ENCODE data around the gene ADAMTSL4. TPM values are rescaled to one million over a fixed set of nuclear protein-coding genes. Genes with fewer than 3 reads are reported as not detected.
A peak's percentile ranks its signal among the peaks of the same experiment; 100 is the strongest.
"Not testable (repeated sequence)": the region's sequence is repeated elsewhere in the genome, so short reads cannot be mapped to it uniquely, and the experiment has no call there.

Gene ADAMTSL4
- total and polyA plus RNA-seq, 2 donors (not counting 1 experiment from before 2014, with no cell fraction given), result 7.3 to 13.0 TPM

- Histone ChIP-seq H3K9me3 (ENCODE audit: control insufficient read depth, insufficient read depth, low read depth, low read length) (no peaks in the 10 kb centered on the region), H3K27me3 (ENCODE audit: control insufficient read depth, insufficient read depth, low read length) (no peaks in the 10 kb centered on the region), H3K4me3 (replicated peaks in 1 of 4; ENCODE audit: control extremely low read depth in 1 of 4, insufficient read depth in 1 of 4, low read depth in 3 of 4, low read length in 4 of 4) (no peak overlapping the region), H3K27ac (ENCODE audit: insufficient read depth, low read length) (no peak overlapping the region), H3K36me3 (ENCODE audit: control insufficient read depth, insufficient read depth, low read length) (no peaks in the 10 kb centered on the region), H2AFZ (ENCODE audit: low read length) (no peak overlapping the region), H4K20me1 (ENCODE audit: control insufficient read depth, extremely low read depth, insufficient read depth, low read length) (no peaks in the 10 kb centered on the region), H3K79me2 (ENCODE audit: control insufficient read depth, insufficient read depth, low read length) (no peaks in the 10 kb centered on the region), H3K4me1 (ENCODE audit: control insufficient read depth, extremely low read depth, insufficient read depth, low read length) (peaks cover 9% of the 10 kb centered on the region), H3K9ac (ENCODE audit: insufficient read depth, low read length) (no peak overlapping the region), H3K4me2 (ENCODE audit: extremely low read depth, insufficient read depth, low read length) (no peak overlapping the region)
- TF ChIP-seq CTCF (conservative IDR thresholded peaks at IDR 0.05 in 1 of 2, IDR thresholded peaks at IDR 0.05 in 1 of 2; ENCODE audit: low read depth in 1 of 2, low read length in 2 of 2), result no peak
- no peak for TF ChIP-seq EZH2 (IDR thresholded peaks at IDR 0.05; ENCODE audit: low read length, missing control alignments)
- DNase-seq (ENCODE audit: low read depth in 2 of 2), result no peak
Observed at GRCh38 chr1:150601540-150601939, 52.3 kb downstream of the ADAMTSL4 start.

GRCh38 chr1:150602372-150602771 is 53.2 kb downstream of the ADAMTSL4 start:
- not testable (repeated sequence) for H3K36me3 ChIP-seq (ENCODE audit: control insufficient read depth, insufficient read depth, low read length); H3K9ac ChIP-seq (ENCODE audit: insufficient read depth, low read length); H2AFZ ChIP-seq (ENCODE audit: low read length); H3K4me1 ChIP-seq (ENCODE audit: control insufficient read depth, extremely low read depth, insufficient read depth, low read length); H3K4me3 ChIP-seq (replicated peaks in 1 of 4; ENCODE audit: control extremely low read depth in 1 of 4, insufficient read depth in 1 of 4, low read depth in 3 of 4, low read length in 4 of 4); H3K27ac ChIP-seq (ENCODE audit: insufficient read depth, low read length); H3K79me2 ChIP-seq (ENCODE audit: control insufficient read depth, insufficient read depth, low read length); H3K9me3 ChIP-seq (ENCODE audit: control insufficient read depth, insufficient read depth, low read depth, low read length); DNase-seq (ENCODE audit: low read depth in 2 of 2); H3K4me2 ChIP-seq (ENCODE audit: extremely low read depth, insufficient read depth, low read length); H3K27me3 ChIP-seq (ENCODE audit: control insufficient read depth, insufficient read depth, low read length); H4K20me1 ChIP-seq (ENCODE audit: control insufficient read depth, extremely low read depth, insufficient read depth, low read length)

- H3K4me3 ChIP-seq (replicated peaks in 1 of 4; ENCODE audit: control extremely low read depth in 1 of 4, insufficient read depth in 1 of 4, low read depth in 3 of 4, low read length in 4 of 4), result no peak overlapping the region
- peak overlapping the region; percentile 96 for H3K27ac ChIP-seq (ENCODE audit: insufficient read depth, low read length)
- H3K4me1 ChIP-seq (ENCODE audit: control insufficient read depth, extremely low read depth, insufficient read depth, low read length), result peaks cover 9% of the 10 kb centered on the region
- no peaks in the 10 kb centered on the region for H3K27me3 ChIP-seq (ENCODE audit: control insufficient read depth, insufficient read depth, low read length)
- no peak overlapping the region for H2AFZ ChIP-seq (ENCODE audit: low read length)
- no peaks in the 10 kb centered on the region for H3K36me3 ChIP-seq (ENCODE audit: control insufficient read depth, insufficient read depth, low read length)
- H4K20me1 ChIP-seq (ENCODE audit: control insufficient read depth, extremely low read depth, insufficient read depth, low read length), result no peaks in the 10 kb centered on the region
- no peaks in the 10 kb centered on the region for H3K9me3 ChIP-seq (ENCODE audit: control insufficient read depth, insufficient read depth, low read depth, low read length)
- H3K9ac ChIP-seq (ENCODE audit: insufficient read depth, low read length), result no peak overlapping the region
- H3K4me2 ChIP-seq (ENCODE audit: extremely low read depth, insufficient read depth, low read length), result no peak overlapping the region
- TF ChIP-seq CTCF (conservative IDR thresholded peaks at IDR 0.05 in 1 of 2, IDR thresholded peaks at IDR 0.05 in 1 of 2; ENCODE audit: low read depth in 1 of 2, low read length in 2 of 2), result no peak
- H3K79me2 ChIP-seq (ENCODE audit: control insufficient read depth, insufficient read depth, low read length), result no peaks in the 10 kb centered on the region
- DNase-seq (ENCODE audit: low read depth in 2 of 2), result no peak
Observed at GRCh38 chr1:150603711-150604110, 54.5 kb downstream of the ADAMTSL4 start.

GRCh38 chr1:150604226-150604588 is 55.0 kb downstream of the ADAMTSL4 start:
- Histone ChIP-seq H3K27ac (ENCODE audit: insufficient read depth, low read length) (peak overlapping the region; percentile 96), H3K36me3 (ENCODE audit: control insufficient read depth, insufficient read depth, low read length) (no peaks in the 10 kb centered on the region), H2AFZ (ENCODE audit: low read length) (no peak overlapping the region), H3K9ac (ENCODE audit: insufficient read depth, low read length) (no peak overlapping the region), H3K4me1 (ENCODE audit: control insufficient read depth, extremely low read depth, insufficient read depth, low read length) (peaks cover 9% of the 10 kb centered on the region), H3K79me2 (ENCODE audit: control insufficient read depth, insufficient read depth, low read length) (no peaks in the 10 kb centered on the region), H3K4me2 (ENCODE audit: extremely low read depth, insufficient read depth, low read length) (peak overlapping the region; percentile 9), H3K9me3 (ENCODE audit: control insufficient read depth, insufficient read depth, low read depth, low read length) (no peaks in the 10 kb centered on the region), H4K20me1 (ENCODE audit: control insufficient read depth, extremely low read depth, insufficient read depth, low read length) (no peaks in the 10 kb centered on the region), H3K4me3 (replicated peaks in 1 of 4; ENCODE audit: control extremely low read depth in 1 of 4, insufficient read depth in 1 of 4, low read depth in 3 of 4, low read length in 4 of 4) (no peak overlapping the region), H3K27me3 (ENCODE audit: control insufficient read depth, insufficient read depth, low read length) (no peaks in the 10 kb centered on the region)
- no peak for TF ChIP-seq EZH2 (IDR thresholded peaks at IDR 0.05; ENCODE audit: low read length, missing control alignments)
- TF ChIP-seq CTCF (conservative IDR thresholded peaks at IDR 0.05 in 1 of 2, IDR thresholded peaks at IDR 0.05 in 1 of 2; ENCODE audit: low read depth in 1 of 2, low read length in 2 of 2), result no peak
- DNase-seq (ENCODE audit: low read depth in 2 of 2), result no peak

- H3K4me3 ChIP-seq (replicated peaks in 1 of 4; ENCODE audit: control extremely low read depth in 1 of 4, insufficient read depth in 1 of 4, low read depth in 3 of 4, low read length in 4 of 4); H2AFZ ChIP-seq (ENCODE audit: low read length); H3K9me3 ChIP-seq (ENCODE audit: control insufficient read depth, insufficient read depth, low read depth, low read length); H3K4me2 ChIP-seq (ENCODE audit: extremely low read depth, insufficient read depth, low read length); H3K36me3 ChIP-seq (ENCODE audit: control insufficient read depth, insufficient read depth, low read length); H3K27me3 ChIP-seq (ENCODE audit: control insufficient read depth, insufficient read depth, low read length); H4K20me1 ChIP-seq (ENCODE audit: control insufficient read depth, extremely low read depth, insufficient read depth, low read length); DNase-seq (ENCODE audit: low read depth in 2 of 2); H3K79me2 ChIP-seq (ENCODE audit: control insufficient read depth, insufficient read depth, low read length); H3K9ac ChIP-seq (ENCODE audit: insufficient read depth, low read length); H3K4me1 ChIP-seq (ENCODE audit: control insufficient read depth, extremely low read depth, insufficient read depth, low read length): not testable (repeated sequence)
- peak overlapping the region; percentile 96 for H3K27ac ChIP-seq (ENCODE audit: insufficient read depth, low read length)
Observed at GRCh38 chr1:150605451-150605731, 56.2 kb downstream of the ADAMTSL4 start.

Data from fibroblast of lung (primary cell).